Prostate gland (tissue), 2 donors: ENCODE results near the gene CARMIL1.

Source experiments
- CTCF ChIP-seq, 4 experiments: fragments of 200-600 bp in 2 of 4; fragments of 450-650 bp in 2 of 4; sonication (generic) in 2 of 4; IDR thresholded peaks; 1 replicate in 3 of 4; 2 replicates in 1 of 4; pipeline ENCODE4 v1.5.1; 2016 to 2019; ENCODE audit warnings: antibody characterized with exemption in 4 of 4, mild to moderate bottlenecking in 2 of 4, moderate library complexity in 2 of 4
- POLR2A ChIP-seq: fragments of 450-650 bp; IDR thresholded peaks from one replicate; pipeline ENCODE4 v1.6.1; 2016; ENCODE audit warnings: antibody characterized with exemption, mild to moderate bottlenecking

- no peak for TF ChIP-seq CTCF (IDR thresholded peaks at IDR 0.05)
- no peak for TF ChIP-seq POLR2A
Measured at GRCh38 chr6:25441663-25442270, 162.6 kb downstream of the CARMIL1 start.
